Neural cell (in vitro differentiated cells): ENCODE measurements around the gene RRP15. TPM values are rescaled to one million over a fixed set of nuclear protein-coding genes. Genes with fewer than 3 reads are reported as not detected.

Experiments
- H2AFZ ChIP-seq: fragments of 200-600, 300-800 bp; sonication (generic), shearing (Covaris generic); 2 replicates; pipeline ENCODE4 v1.6.0; 2014; ENCODE audit warnings: low read depth, mild to moderate bottlenecking, antibody characterized with exemption, low read length, moderate library complexity
- H3F3A ChIP-seq: fragments of 200-600 bp; shearing (Covaris generic); 2 replicates; pipeline ENCODE4 v1.6.1; 2016; ENCODE audit warnings: mild to moderate bottlenecking, moderate library complexity, mixed read lengths, antibody characterized with exemption, low read length; ENCODE audit not compliant: insufficient read depth, poor library complexity, severe bottlenecking
- H3K27ac ChIP-seq: fragments of 200-600, 300-800 bp; sonication (generic), shearing (Covaris generic); 2 replicates; pipeline ENCODE4 v1.5.1; 2014; ENCODE audit warnings: mild to moderate bottlenecking, low read length, moderate library complexity
- H3K27me3 ChIP-seq: fragments of 300-800, 200-600 bp; sonication (generic), shearing (Covaris generic); 2 replicates; pipeline ENCODE4 v1.6.0; 2014; ENCODE audit warnings: mild to moderate bottlenecking, low read depth, low read length, moderate library complexity; ENCODE audit not compliant: insufficient read depth
- H3K36me3 ChIP-seq: fragments of 300-800, 200-600 bp; sonication (generic), shearing (Covaris generic); 2 replicates; pipeline ENCODE4 v1.5.1; 2014; ENCODE audit warnings: mild to moderate bottlenecking, antibody characterized with exemption, low read length, moderate library complexity; ENCODE audit not compliant: insufficient read depth
- H3K4me2 ChIP-seq: fragments of 300-800, 200-600 bp; sonication (generic), shearing (Covaris generic); 2 replicates; pipeline ENCODE4 v1.6.0; 2014; ENCODE audit warnings: mild to moderate bottlenecking, low read length
- H3K4me3 ChIP-seq: fragments of 300-800, 200-600 bp; sonication (generic), shearing (Covaris generic); 2 replicates; pipeline ENCODE4 v1.5.1; 2014; ENCODE audit warnings: mild to moderate bottlenecking, low read length, moderate library complexity
- H3K79me2 ChIP-seq: fragments of 200-600 bp; shearing (Covaris generic); replicated peaks from 2 replicates; pipeline ENCODE4 v1.6.0; 2014; ENCODE audit warnings: mild to moderate bottlenecking, low read length, moderate library complexity; ENCODE audit not compliant: insufficient read depth
- H3K9ac ChIP-seq: fragments of 300-800, 200-600 bp; sonication (generic), shearing (Covaris generic); 2 replicates; pipeline ENCODE4 v1.6.1; 2016; ENCODE audit warnings: mild to moderate bottlenecking, low read length, mixed read lengths
- H3K9me2 ChIP-seq: fragments of 200-600 bp; shearing (Covaris generic); 2 replicates; pipeline ENCODE4 v1.6.1; 2016; ENCODE audit warnings: mild to moderate bottlenecking, low read length, mixed read lengths; ENCODE audit not compliant: insufficient read depth
- H3K9me3 ChIP-seq: fragments of 200-600, 300-800 bp; sonication (generic), shearing (Covaris generic); 2 replicates; pipeline ENCODE4 v1.6.1; 2016; ENCODE audit warnings: mild to moderate bottlenecking, mixed run types, low read length, moderate library complexity, mixed read lengths
- H4K20me1 ChIP-seq: fragments of 200-600 bp; shearing (Covaris generic); 2 replicates; pipeline ENCODE4 v1.6.1; 2016; ENCODE audit warnings: mild to moderate bottlenecking, mixed run types; ENCODE audit not compliant: insufficient read depth
- EP300 ChIP-seq: fragments of 450-650 bp; conservative IDR thresholded peaks from 2 replicates; pipeline ENCODE4 v1.6.1; 2014; ENCODE audit warnings: antibody characterized with exemption, mild to moderate bottlenecking, moderate library complexity; ENCODE audit not compliant: poor library complexity, severe bottlenecking
- EZH2 ChIP-seq: fragments of 200-600, 300-800 bp; shearing (Covaris generic), sonication (generic); IDR thresholded peaks from 2 replicates; pipeline ENCODE4 v1.6.1; 2014; ENCODE audit warnings: antibody characterized with exemption, low read length, borderline replicate concordance, mild to moderate bottlenecking; ENCODE audit not compliant: insufficient read depth, poor library complexity, severe bottlenecking
- MXI1 ChIP-seq: fragments of 450-650 bp; conservative IDR thresholded peaks from 2 replicates; pipeline ENCODE4 v1.6.1; 2014; ENCODE audit warnings: antibody characterized with exemption, mild to moderate bottlenecking; ENCODE audit not compliant: poor library complexity, severe bottlenecking
- POLR2AphosphoS5 ChIP-seq: IDR thresholded peaks from 2 replicates; pipeline ENCODE4 v1.6.1; 2012
- RAD21 ChIP-seq: fragments of 450-650 bp; conservative IDR thresholded peaks from 2 replicates; pipeline ENCODE4 v1.6.1; 2014; ENCODE audit warnings: antibody characterized with exemption, mild to moderate bottlenecking, moderate library complexity
- SMC3 ChIP-seq: fragments of 450-650 bp; conservative IDR thresholded peaks from 2 replicates; pipeline ENCODE4 v1.6.1; 2014; ENCODE audit warnings: antibody characterized with exemption, mild to moderate bottlenecking, moderate library complexity; ENCODE audit not compliant: poor library complexity
- TAF1 ChIP-seq: IDR thresholded peaks from 2 replicates; pipeline ENCODE4 v1.6.1; 2012; ENCODE audit warnings: low read depth
- polyA plus RNA-seq: library from polyadenylated mRNA; depleted of rRNA; stranded (reverse); fragments of >200 nt; gene quantifications from 2 replicates; pipeline ENCODE4 v1.2.3, GENCODE V29; 2014
- TF ChIP-seq, protein P1 (sequence below): IDR thresholded peaks from 2 replicates; pipeline ENCODE4 v1.6.1; 2012; ENCODE audit warnings: borderline replicate concordance
- TF ChIP-seq, protein P2 (sequence below): fragments of 450-650 bp; IDR thresholded peaks from 2 replicates; pipeline ENCODE4 v1.5.1; 2014; ENCODE audit warnings: antibody characterized with exemption, mild to moderate bottlenecking, moderate library complexity; ENCODE audit not compliant: poor library complexity, severe bottlenecking

RRP15 gene
- polyA plus RNA-seq, 1 donor from 2014 or later: 5.4 TPM

DNA sequence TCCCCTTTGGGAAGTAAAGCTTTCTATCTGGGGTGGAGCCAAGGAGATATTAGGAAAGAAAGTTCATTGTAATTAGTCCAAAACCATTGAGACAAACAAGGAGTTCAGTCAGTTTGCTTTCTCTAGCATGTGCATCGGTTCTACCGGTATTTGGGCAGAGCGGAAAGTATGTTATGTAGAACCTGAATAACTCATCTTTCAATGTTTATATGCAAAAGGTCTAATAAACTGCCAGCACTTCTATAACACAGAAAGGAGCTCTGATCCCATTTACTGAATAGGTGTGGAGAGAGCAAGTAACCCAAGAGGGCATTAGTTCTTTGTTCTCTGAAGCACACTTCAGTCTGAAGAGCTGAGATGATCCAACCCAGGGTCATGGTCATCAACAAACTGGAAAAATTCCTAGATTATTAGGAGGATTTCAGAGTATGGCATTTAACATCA is 63.6 kb downstream of the RRP15 start:
- H3K27me3 ChIP-seq: peaks cover 27% of the 10 kb centered on the region
- H3K9ac ChIP-seq: no peak overlapping the region
- no peaks in the 10 kb centered on the region for H3F3A ChIP-seq
- H4K20me1 ChIP-seq: no peaks in the 10 kb centered on the region
- no peak overlapping the region for H3K4me3 ChIP-seq
- no peak overlapping the region for H3K4me2 ChIP-seq
- no peaks in the 10 kb centered on the region for H3K9me2 ChIP-seq
- H3K9me3 ChIP-seq: no peaks in the 10 kb centered on the region
- TF ChIP-seq TAF1: no peak
- no peak for TF ChIP-seq MXI1
- no peak for TF ChIP-seq RAD21
- TF ChIP-seq, protein P1, sequence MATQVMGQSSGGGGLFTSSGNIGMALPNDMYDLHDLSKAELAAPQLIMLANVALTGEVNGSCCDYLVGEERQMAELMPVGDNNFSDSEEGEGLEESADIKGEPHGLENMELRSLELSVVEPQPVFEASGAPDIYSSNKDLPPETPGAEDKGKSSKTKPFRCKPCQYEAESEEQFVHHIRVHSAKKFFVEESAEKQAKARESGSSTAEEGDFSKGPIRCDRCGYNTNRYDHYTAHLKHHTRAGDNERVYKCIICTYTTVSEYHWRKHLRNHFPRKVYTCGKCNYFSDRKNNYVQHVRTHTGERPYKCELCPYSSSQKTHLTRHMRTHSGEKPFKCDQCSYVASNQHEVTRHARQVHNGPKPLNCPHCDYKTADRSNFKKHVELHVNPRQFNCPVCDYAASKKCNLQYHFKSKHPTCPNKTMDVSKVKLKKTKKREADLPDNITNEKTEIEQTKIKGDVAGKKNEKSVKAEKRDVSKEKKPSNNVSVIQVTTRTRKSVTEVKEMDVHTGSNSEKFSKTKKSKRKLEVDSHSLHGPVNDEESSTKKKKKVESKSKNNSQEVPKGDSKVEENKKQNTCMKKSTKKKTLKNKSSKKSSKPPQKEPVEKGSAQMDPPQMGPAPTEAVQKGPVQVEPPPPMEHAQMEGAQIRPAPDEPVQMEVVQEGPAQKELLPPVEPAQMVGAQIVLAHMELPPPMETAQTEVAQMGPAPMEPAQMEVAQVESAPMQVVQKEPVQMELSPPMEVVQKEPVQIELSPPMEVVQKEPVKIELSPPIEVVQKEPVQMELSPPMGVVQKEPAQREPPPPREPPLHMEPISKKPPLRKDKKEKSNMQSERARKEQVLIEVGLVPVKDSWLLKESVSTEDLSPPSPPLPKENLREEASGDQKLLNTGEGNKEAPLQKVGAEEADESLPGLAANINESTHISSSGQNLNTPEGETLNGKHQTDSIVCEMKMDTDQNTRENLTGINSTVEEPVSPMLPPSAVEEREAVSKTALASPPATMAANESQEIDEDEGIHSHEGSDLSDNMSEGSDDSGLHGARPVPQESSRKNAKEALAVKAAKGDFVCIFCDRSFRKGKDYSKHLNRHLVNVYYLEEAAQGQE: no peak
- TF ChIP-seq POLR2AphosphoS5: no peak
- no peak for TF ChIP-seq SMC3
- no peak for TF ChIP-seq EP300
- TF ChIP-seq, protein P2, sequence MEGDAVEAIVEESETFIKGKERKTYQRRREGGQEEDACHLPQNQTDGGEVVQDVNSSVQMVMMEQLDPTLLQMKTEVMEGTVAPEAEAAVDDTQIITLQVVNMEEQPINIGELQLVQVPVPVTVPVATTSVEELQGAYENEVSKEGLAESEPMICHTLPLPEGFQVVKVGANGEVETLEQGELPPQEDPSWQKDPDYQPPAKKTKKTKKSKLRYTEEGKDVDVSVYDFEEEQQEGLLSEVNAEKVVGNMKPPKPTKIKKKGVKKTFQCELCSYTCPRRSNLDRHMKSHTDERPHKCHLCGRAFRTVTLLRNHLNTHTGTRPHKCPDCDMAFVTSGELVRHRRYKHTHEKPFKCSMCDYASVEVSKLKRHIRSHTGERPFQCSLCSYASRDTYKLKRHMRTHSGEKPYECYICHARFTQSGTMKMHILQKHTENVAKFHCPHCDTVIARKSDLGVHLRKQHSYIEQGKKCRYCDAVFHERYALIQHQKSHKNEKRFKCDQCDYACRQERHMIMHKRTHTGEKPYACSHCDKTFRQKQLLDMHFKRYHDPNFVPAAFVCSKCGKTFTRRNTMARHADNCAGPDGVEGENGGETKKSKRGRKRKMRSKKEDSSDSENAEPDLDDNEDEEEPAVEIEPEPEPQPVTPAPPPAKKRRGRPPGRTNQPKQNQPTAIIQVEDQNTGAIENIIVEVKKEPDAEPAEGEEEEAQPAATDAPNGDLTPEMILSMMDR: no peak
- TF ChIP-seq EZH2: no peak
- H3K27ac ChIP-seq: no peak overlapping the region
- no peaks in the 10 kb centered on the region for H3K36me3 ChIP-seq
- no peak overlapping the region for H2AFZ ChIP-seq
- H3K79me2 ChIP-seq: no peaks in the 10 kb centered on the region

DNA sequence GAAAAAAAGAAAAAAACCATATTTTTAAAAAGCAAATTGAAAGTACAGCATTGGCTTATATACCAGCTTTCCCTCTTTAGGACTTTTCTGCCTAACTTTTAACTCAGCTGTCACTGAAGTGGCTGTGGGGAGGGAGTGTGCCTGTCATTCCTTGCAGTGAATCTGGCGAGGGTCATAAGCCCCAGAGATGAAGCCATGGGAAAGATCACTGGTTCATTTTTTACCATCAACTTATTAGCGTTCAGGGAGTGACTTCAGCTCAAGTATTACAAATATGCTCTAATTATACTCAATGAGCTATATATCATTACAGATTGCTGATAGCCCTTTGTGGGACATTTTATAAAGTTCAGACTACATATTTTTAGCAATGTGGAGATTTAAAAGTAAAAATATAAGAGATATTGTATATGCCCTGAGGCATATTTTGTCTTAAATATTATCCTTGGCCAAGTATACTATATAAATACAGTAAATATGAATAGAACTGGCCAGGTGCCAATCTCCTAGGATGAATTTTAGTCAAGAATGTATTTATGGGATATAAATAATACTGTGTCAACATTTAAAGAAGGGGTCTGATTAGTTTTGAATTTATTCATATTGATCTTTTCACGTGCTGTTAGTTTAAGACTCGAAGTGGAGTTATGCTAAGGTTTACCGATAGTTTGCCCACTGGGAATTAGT is 64.4 kb downstream of the RRP15 start:
- no peak overlapping the region for H3K4me3 ChIP-seq
- TF ChIP-seq EP300 (no peak), EZH2 (no peak), POLR2AphosphoS5 (no peak)
- TF ChIP-seq, protein P2: no peak

More for the DNA sequence above, 64.4 kb downstream of the RRP15 start:
- H4K20me1 ChIP-seq: no peaks in the 10 kb centered on the region
- no peak overlapping the region for H3K4me2 ChIP-seq
- H2AFZ ChIP-seq: no peak overlapping the region
- H3K79me2 ChIP-seq: no peaks in the 10 kb centered on the region
- no peaks in the 10 kb centered on the region for H3K9me3 ChIP-seq
- no peaks in the 10 kb centered on the region for H3K36me3 ChIP-seq
- H3K27me3 ChIP-seq: peaks cover 26% of the 10 kb centered on the region
- H3K27ac ChIP-seq: no peak overlapping the region
- H3K9ac ChIP-seq: no peak overlapping the region
- no peaks in the 10 kb centered on the region for H3K9me2 ChIP-seq
- H3F3A ChIP-seq: no peaks in the 10 kb centered on the region
